ENCODE results near the gene THSD8.
A peak's percentile ranks its signal among the peaks of the same experiment; 100 is the strongest.

THSD8 gene

DNA sequence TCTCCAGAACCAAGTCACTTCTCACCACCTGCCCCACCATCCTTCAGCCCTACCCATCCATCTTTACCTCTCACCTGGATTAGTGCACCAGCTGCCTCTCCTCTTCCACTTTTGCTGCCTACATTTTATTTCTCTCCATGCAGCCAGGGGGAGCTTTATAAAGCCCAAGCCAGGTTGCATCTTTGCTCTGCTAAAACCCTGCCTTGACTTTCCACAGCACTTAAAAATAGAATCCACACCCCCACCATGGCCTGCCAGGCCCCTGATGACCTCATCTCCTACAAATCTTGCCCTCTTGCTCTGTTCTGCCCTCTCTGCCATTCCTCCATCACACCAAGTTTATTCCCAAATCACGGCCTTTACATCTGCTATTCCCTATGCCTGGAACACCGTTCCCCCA, 28.3 kb upstream of the THSD8 start:
- peak; percentile 40 for DNase-seq (ENCODE audit: low read depth)
- no peak overlapping the region for H3K4me3 ChIP-seq (replicated peaks; ENCODE audit: low read depth, low read length)
- TF ChIP-seq, protein P1, sequence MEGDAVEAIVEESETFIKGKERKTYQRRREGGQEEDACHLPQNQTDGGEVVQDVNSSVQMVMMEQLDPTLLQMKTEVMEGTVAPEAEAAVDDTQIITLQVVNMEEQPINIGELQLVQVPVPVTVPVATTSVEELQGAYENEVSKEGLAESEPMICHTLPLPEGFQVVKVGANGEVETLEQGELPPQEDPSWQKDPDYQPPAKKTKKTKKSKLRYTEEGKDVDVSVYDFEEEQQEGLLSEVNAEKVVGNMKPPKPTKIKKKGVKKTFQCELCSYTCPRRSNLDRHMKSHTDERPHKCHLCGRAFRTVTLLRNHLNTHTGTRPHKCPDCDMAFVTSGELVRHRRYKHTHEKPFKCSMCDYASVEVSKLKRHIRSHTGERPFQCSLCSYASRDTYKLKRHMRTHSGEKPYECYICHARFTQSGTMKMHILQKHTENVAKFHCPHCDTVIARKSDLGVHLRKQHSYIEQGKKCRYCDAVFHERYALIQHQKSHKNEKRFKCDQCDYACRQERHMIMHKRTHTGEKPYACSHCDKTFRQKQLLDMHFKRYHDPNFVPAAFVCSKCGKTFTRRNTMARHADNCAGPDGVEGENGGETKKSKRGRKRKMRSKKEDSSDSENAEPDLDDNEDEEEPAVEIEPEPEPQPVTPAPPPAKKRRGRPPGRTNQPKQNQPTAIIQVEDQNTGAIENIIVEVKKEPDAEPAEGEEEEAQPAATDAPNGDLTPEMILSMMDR (IDR thresholded peaks at IDR 0.05; ENCODE audit: low read length, missing control alignments), result peak; percentile 42

DNA sequence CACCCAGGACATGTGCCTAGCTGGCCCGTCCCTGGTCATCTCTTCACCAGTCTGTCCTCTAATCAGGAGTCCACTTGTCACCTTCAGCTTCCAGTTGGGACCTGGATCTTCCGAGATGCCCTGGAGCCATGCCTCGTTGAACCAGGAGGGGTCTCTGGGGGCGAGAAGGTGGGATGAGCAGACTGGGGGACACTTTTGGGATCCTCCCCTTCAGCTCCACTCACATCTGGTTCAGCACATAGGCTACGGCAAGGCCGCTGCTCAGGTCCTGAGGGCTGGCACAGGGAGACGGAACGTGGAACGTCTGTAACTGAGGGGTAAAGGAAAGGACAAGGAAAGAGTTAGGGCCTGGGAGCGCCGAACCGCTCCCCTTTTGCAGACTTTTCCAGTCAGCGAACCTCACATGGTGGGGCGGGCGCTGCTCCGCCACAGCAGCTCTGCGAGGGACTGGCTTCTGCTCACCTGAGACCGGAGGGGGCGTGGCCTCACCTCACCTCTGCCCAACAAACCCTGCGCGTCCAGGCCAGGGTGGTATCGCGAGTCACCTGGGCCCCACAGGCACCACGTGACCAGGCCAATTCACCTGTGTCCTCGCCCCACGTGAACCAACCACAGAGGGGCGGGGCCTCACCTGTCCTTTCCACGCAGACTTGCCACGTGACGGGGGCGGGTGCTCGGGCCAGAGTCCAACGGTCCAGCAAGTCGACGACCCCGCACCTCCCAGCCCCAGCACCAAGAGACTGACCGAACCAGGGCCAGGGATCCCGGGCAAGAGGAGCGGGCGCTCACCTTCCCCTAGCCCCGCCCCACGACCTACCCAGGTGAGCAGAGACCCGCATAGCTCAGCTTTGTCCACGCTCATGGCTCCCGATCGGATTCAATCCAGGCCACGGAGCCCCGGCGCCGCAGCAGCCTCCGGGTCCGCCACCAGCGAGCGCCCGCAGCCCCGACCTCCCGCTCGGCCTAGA, 27.0 kb upstream of the THSD8 start, which contains the start of gene HOOK2:
Gene HOOK2, minus strand, starts transcription at position 965 of the 968 bp plus-strand sequence. Its CDS starts 103 bp downstream, at position 862.
- TF ChIP-seq, protein P1 (IDR thresholded peaks at IDR 0.05; ENCODE audit: low read length, missing control alignments), result no peak
- no peak for DNase-seq (ENCODE audit: low read depth)
- peak within 1 kb of the TSS; percentile 70 for H3K4me3 ChIP-seq (replicated peaks; ENCODE audit: low read depth, low read length)

DNA sequence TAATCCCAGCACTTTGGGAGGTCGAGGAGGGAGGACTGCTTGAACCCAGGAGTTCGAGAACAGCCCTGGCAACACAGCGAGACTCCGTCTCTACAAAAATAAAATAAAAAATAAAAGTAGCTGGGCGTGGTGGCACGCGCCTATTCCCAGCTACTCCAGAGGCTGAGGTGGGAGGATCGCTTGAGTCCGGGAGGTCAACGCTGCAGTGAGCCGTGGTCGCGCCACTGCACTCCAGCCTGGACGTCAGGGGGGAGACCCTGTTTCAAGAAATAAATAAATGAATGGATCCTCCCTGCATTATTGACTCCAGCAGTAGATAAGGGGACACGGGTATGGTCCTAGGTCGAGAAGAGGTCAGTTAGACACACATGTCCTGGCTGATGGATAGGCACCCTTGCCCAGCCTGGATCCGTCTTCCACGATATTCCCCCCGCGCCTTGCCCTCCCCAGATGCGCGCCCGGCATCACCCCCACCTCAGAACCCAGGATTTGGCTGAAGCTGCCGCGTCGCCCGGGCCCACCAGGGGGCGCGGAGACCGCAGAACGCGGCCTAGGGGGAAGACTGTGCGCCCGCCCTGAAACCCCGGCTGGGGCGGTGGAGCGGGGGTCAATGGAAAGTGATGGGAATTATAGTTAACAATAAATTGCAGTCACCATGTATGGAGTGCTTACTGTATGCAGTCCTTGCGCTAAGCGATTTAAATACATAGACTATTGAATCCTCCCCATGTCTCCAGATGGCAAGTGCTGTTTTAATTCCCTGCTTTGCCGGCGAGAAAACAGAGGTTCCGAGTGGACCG, 24.5 kb upstream of the THSD8 start:
- peak overlapping the region; percentile 78 for H3K4me3 ChIP-seq (replicated peaks; ENCODE audit: low read depth, low read length)
- TF ChIP-seq, protein P1 (IDR thresholded peaks at IDR 0.05; ENCODE audit: low read length, missing control alignments), result peak; percentile 76
- DNase-seq (ENCODE audit: low read depth), result peak; percentile 80

DNA sequence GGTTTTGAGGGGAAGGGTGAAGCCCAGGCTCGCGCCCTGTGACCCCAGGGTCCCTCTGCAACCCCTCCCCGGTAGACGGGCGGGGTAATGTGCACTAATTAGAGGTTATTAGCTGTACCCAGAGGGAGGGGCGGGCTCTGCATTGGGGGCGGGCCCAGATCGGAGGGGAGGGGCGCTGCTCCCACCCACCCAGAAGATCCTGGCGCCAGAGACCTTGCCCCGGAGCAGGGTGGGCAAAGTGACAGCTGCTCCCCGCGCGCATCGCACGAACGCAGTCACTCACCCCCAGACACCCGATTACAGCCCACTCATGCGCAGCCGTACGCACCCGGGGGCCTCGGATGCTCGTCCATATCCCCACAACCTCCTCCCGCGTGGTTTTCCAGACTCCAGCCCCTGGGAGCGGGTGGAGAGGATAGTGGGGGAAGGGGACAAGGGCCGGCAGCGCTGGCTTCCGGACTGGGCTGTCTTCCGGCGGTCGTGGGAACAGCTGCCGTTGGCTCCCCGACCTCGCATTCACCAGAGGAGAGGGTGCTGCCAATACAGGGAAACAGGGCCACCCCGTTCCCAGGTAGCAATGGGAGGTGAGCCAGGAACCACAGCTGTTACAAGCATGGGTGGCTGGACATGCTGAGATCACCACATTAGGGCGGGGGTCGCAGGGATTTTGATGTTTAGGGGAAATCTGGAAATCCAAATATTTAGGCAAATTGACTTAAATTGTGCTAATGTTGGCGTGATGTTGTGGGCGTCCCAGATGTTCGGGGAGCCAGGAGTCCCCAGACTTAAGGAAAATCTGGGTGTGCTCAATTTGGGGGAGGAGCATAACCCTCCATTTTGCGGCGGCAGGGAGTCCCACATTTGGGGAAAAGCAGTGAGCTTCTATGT, 23.6 kb upstream of the THSD8 start:
- H3K4me3 ChIP-seq (replicated peaks; ENCODE audit: low read depth, low read length), result peak overlapping the region; percentile 78
- TF ChIP-seq, protein P1 (IDR thresholded peaks at IDR 0.05; ENCODE audit: low read length, missing control alignments), result no peak
- peak; percentile 90 for DNase-seq (ENCODE audit: low read depth)

DNA sequence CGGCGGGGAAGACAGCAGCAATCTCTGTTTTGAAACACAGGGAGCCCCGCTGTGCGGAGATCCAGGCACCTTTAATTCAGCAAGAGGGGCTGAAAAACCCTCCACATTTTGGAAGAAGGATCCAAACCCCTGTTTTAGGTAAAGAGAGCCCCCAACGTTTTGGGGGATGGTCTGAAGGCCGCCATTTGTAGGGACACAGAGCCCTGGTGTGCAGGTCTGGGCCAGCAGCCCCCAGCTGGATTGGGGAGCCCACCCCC, 23.0 kb upstream of the THSD8 start:
- H3K4me3 ChIP-seq (replicated peaks; ENCODE audit: low read depth, low read length), result peak overlapping the region; percentile 78
- no peak for DNase-seq (ENCODE audit: low read depth)
- TF ChIP-seq, protein P1 (IDR thresholded peaks at IDR 0.05; ENCODE audit: low read length, missing control alignments), result no peak
